Measurements from ENCODE around the gene C19orf12.
"Not testable (repeated sequence)": the region's sequence is repeated elsewhere in the genome, so short reads cannot be mapped to it uniquely, and the experiment has no call there.

Gene C19orf12

GRCh38 chr19:29727906-29728305 is 12.8 kb upstream of the C19orf12 start:
- DNase-seq (ENCODE audit: low spot score): no peak

GRCh38 chr19:29724746-29725145 is 9.7 kb upstream of the C19orf12 start:
- no peak for DNase-seq (ENCODE audit: low spot score)

- DNase-seq (ENCODE audit: low spot score): no peak
Measured at GRCh38 chr19:29724102-29724641, 9.1 kb upstream of the C19orf12 start.

- DNase-seq (ENCODE audit: low spot score): no peak
Measured at GRCh38 chr19:29717051-29717450, 2.0 kb upstream of the C19orf12 start.

GRCh38 chr19:29715701-29716581 is 880 bp upstream of the C19orf12 start:
- DNase-seq (ENCODE audit: low spot score): no peak

- peak; percentile 26 for DNase-seq (ENCODE audit: low spot score)
Measured at GRCh38 chr19:29714371-29714952, 599 bp downstream of the C19orf12 start.

- no peak for DNase-seq (ENCODE audit: low spot score)
Measured at GRCh38 chr19:29712744-29713516, 2.1 kb downstream of the C19orf12 start.

GRCh38 chr19:29711584-29712132 is 3.4 kb downstream of the C19orf12 start:
- no peak for DNase-seq (ENCODE audit: low spot score)

- not testable (repeated sequence) for DNase-seq (ENCODE audit: low spot score)
Measured at GRCh38 chr19:29709440-29709798, 5.6 kb downstream of the C19orf12 start.

GRCh38 chr19:29708554-29709439 is 6.3 kb downstream of the C19orf12 start:
- DNase-seq (ENCODE audit: low spot score): no peak

- DNase-seq (ENCODE audit: low spot score): no peak
Measured at GRCh38 chr19:29706635-29707034, 8.4 kb downstream of the C19orf12 start.

- no peak for DNase-seq (ENCODE audit: low spot score)
Measured at GRCh38 chr19:29705706-29706105, 9.4 kb downstream of the C19orf12 start.

GRCh38 chr19:29704562-29705558 is 10.2 kb downstream of the C19orf12 start:
- DNase-seq (ENCODE audit: low spot score): no peak

- DNase-seq (ENCODE audit: low spot score): no peak
Measured at GRCh38 chr19:29702963-29703320, 12.1 kb downstream of the C19orf12 start.

GRCh38 chr19:29702161-29702962 is 12.7 kb downstream of the C19orf12 start:
- no peak for DNase-seq (ENCODE audit: low spot score)

GRCh38 chr19:29700498-29700897 is 14.6 kb downstream of the C19orf12 start:
- DNase-seq (ENCODE audit: low spot score): no peak

- no peak for DNase-seq (ENCODE audit: low spot score)
Measured at GRCh38 chr19:29699861-29700260, 15.2 kb downstream of the C19orf12 start.

- DNase-seq (ENCODE audit: low spot score): no peak
Measured at GRCh38 chr19:29697523-29698261, 17.4 kb downstream of the C19orf12 start.

GRCh38 chr19:29696565-29696846 is 18.6 kb downstream of the C19orf12 start:
- DNase-seq (ENCODE audit: low spot score): no peak
